ENCODE data around the gene EFCAB12.

- TF ChIP-seq TAF1 (IDR thresholded peaks at IDR 0.05; ENCODE audit: borderline replicate concordance, insufficient read depth, low read length) (no peak), REST (IDR thresholded peaks at IDR 0.05; ENCODE audit: insufficient read depth in 1 of 2, low read depth in 2 of 2, low read length in 2 of 2) (no peak), SIN3A (IDR thresholded peaks at IDR 0.05; ENCODE audit: borderline replicate concordance, insufficient read depth, low read length) (no peak), POLR2AphosphoS5 (IDR thresholded peaks at IDR 0.05; ENCODE audit: low read depth, low read length) (no peak), FOXP2 (optimal IDR thresholded peaks at IDR 0.05; ENCODE audit: borderline replicate concordance, extremely low read depth, extremely low read length, insufficient read depth) (no peak)
These were observed 58.7 kb downstream of the EFCAB12 start for GRCh38 chr3:129369711-129370110.
